H1 (cell line): Measurements from ENCODE around the gene BASP1. TPM values are rescaled to one million over a fixed set of nuclear protein-coding genes. Genes with fewer than 3 reads are reported as not detected.

Source experiments
- CTCF ChIA-PET: fragments of 300-600 bp; sonication (Branson Sonifier 250); formaldehyde crosslinking; loops from one replicate; lab custom pipeline; 2021; ENCODE audit not compliant: partially characterized antibody; lab: Charles Lee
- POLR2A ChIA-PET: fragments of 300-600 bp; sonication (Branson Sonifier 250); formaldehyde crosslinking; loops from one replicate; lab custom pipeline; 2021; ENCODE audit warnings: inconsistent platforms; ENCODE audit not compliant: partially characterized antibody; lab: Charles Lee
- DNase-seq, 2 experiments: peaks; one replicate each; pipeline versions ENCODE4 v3.0.0 to v3.0.0-alpha.2; 2010 to 2022; ENCODE audit warnings: low spot score in 2 of 2, low read depth in 1 of 2, mixed read lengths in 1 of 2
- FAIRE-seq: peaks from 2 replicates; lab custom pipeline; 2011; peaks lifted over from hg19 to GRCh38; lab: Jason Lieb, UNC
- H2AFZ ChIP-seq: 2 replicates; pipeline ENCODE4 v1.8.1; 2012; ENCODE audit warnings: low read length, inconsistent platforms
- H2AK5ac ChIP-seq: 2 replicates; pipeline ENCODE4 v1.6.1; 2013; ENCODE audit warnings: low read depth, low read length
- H2BK120ac ChIP-seq: replicated peaks from 2 replicates; pipeline ENCODE3; 2013; ENCODE audit warnings: low read depth, low read length, inconsistent platforms
- H2BK12ac ChIP-seq: 2 replicates; pipeline ENCODE4 v1.6.1; 2013; ENCODE audit warnings: low read depth, low read length
- H2BK15ac ChIP-seq: 2 replicates; pipeline ENCODE4 v1.6.1; 2013; ENCODE audit warnings: low read length
- H2BK20ac ChIP-seq: 2 replicates; pipeline ENCODE4 v1.6.1; 2013; ENCODE audit warnings: low read length
- H2BK5ac ChIP-seq: 2 replicates; pipeline ENCODE4 v1.6.1; 2013; ENCODE audit warnings: low read depth, low read length
- H3K14ac ChIP-seq: 2 replicates; pipeline ENCODE4 v1.6.1; 2013; ENCODE audit warnings: inconsistent platforms; ENCODE audit not compliant: insufficient read length
- H3K18ac ChIP-seq: 2 replicates; pipeline ENCODE4 v1.6.1; 2013; ENCODE audit warnings: low read length; ENCODE audit errors: extremely low read depth
- H3K23ac ChIP-seq: 2 replicates; pipeline ENCODE4 v1.6.1; 2013; ENCODE audit warnings: inconsistent platforms; ENCODE audit not compliant: insufficient read length
- H3K23me2 ChIP-seq: 2 replicates; pipeline ENCODE4 v1.6.1; 2013; ENCODE audit warnings: low read depth, low read length
- H3K27ac ChIP-seq: 2 replicates; pipeline ENCODE4 v1.6.1; 2011; ENCODE audit warnings: low read depth, low read length, inconsistent platforms
- H3K27me3 ChIP-seq, 4 experiments: replicated peaks in 1 of 4; 1 replicate in 1 of 4; 2 replicates in 3 of 4; pipeline versions ENCODE4 v1.6.1 to v1.8.1; 2011 to 2013; ENCODE audit warnings: low read length in 3 of 4, mild to moderate bottlenecking in 3 of 4, inconsistent platforms in 2 of 4, mixed read lengths in 2 of 4, moderate library complexity in 1 of 4; ENCODE audit not compliant: control insufficient read depth in 3 of 4, insufficient read depth in 3 of 4; ENCODE audit errors: extremely low read depth in 1 of 4
- H3K36me3 ChIP-seq, 4 experiments: 2 replicates each; pipeline versions ENCODE4 v1.6.1 to v1.8.1; 2011 to 2013; ENCODE audit warnings: mild to moderate bottlenecking in 4 of 4, low read length in 3 of 4, moderate library complexity in 2 of 4, control low read depth in 1 of 4, inconsistent platforms in 1 of 4; ENCODE audit not compliant: insufficient read depth in 4 of 4, control insufficient read depth in 2 of 4
- H3K4ac ChIP-seq: replicated peaks from 2 replicates; pipeline ENCODE3; 2013; ENCODE audit warnings: low read length, low read depth, mixed read lengths, inconsistent platforms; ENCODE audit not compliant: insufficient read length
- H3K4me1 ChIP-seq, 4 experiments: replicated peaks in 1 of 4; 1 replicate in 1 of 4; 2 replicates in 3 of 4; pipeline versions ENCODE4 v1.6.1 to v1.8.1; 2011 to 2013; ENCODE audit warnings: low read length in 3 of 4, inconsistent platforms in 2 of 4, mixed read lengths in 1 of 4; ENCODE audit not compliant: insufficient read depth in 4 of 4, control insufficient read depth in 3 of 4
- H3K4me2 ChIP-seq, 2 experiments: 2 replicates each; pipeline versions ENCODE4 v1.6.1 to v1.8.1; 2011 to 2013; ENCODE audit warnings: low read depth in 2 of 2, low read length in 2 of 2, control low read depth in 1 of 2, inconsistent platforms in 1 of 2, mild to moderate bottlenecking in 1 of 2; ENCODE audit not compliant: insufficient read depth in 1 of 2
- H3K4me3 ChIP-seq, 4 experiments: fragments of 200-600, 300-600 bp in 1 of 4; sonication (generic), shearing (Covaris generic), sonication (Bioruptor Twin) in 1 of 4; 2 replicates each; pipeline versions ENCODE4 v1.5.1 to v1.8.1; 2011 to 2016; ENCODE audit warnings: low read length in 4 of 4, low read depth in 3 of 4, control low read depth in 2 of 4, inconsistent platforms in 2 of 4, mild to moderate bottlenecking in 2 of 4, mixed read lengths in 1 of 4, moderate library complexity in 1 of 4; ENCODE audit not compliant: insufficient read depth in 2 of 4; ENCODE audit errors: extremely low read depth in 1 of 4
- H3K56ac ChIP-seq: replicated peaks from 2 replicates; pipeline ENCODE3; 2013; ENCODE audit warnings: low read depth, mild to moderate bottlenecking, mixed read lengths, low read length, inconsistent platforms; ENCODE audit not compliant: insufficient read length
- H3K79me1 ChIP-seq: 2 replicates; pipeline ENCODE4 v1.6.1; 2013; ENCODE audit warnings: low read depth, low read length, control low read depth
- H3K79me2 ChIP-seq, 2 experiments: 2 replicates each; pipeline versions ENCODE4 v1.6.1 to v1.8.1; 2012 to 2013; ENCODE audit warnings: low read length in 2 of 2, mild to moderate bottlenecking in 2 of 2, inconsistent platforms in 1 of 2; ENCODE audit not compliant: insufficient read depth in 2 of 2, control insufficient read depth in 1 of 2
- H3K9ac ChIP-seq, 4 experiments: replicated peaks in 1 of 4; 1 replicate in 1 of 4; 2 replicates in 3 of 4; pipeline versions ENCODE4 v1.6.1 to v1.8.1; 2011 to 2013; ENCODE audit warnings: low read depth in 3 of 4, low read length in 3 of 4, control low read depth in 2 of 4, mild to moderate bottlenecking in 2 of 4, moderate library complexity in 2 of 4, inconsistent platforms in 1 of 4; ENCODE audit errors: extremely low read depth in 1 of 4
- H3K9me3 ChIP-seq, 2 experiments: 2 replicates each; pipeline versions ENCODE4 v1.6.1 to v1.8.1; 2012 to 2013; ENCODE audit warnings: mild to moderate bottlenecking in 2 of 2, moderate library complexity in 2 of 2, control low read depth in 1 of 2, inconsistent platforms in 1 of 2, low read depth in 1 of 2, low read length in 1 of 2, mixed read lengths in 1 of 2; ENCODE audit not compliant: insufficient read depth in 2 of 2
- H4K20me1 ChIP-seq, 2 experiments: replicated peaks in 1 of 2; 2 replicates each; pipeline versions ENCODE3 to v1.8.1; 2011 to 2013; ENCODE audit warnings: inconsistent platforms in 2 of 2, low read length in 2 of 2, mild to moderate bottlenecking in 1 of 2; ENCODE audit not compliant: insufficient read depth in 2 of 2, control insufficient read depth in 1 of 2
- H4K5ac ChIP-seq: 2 replicates; pipeline ENCODE4 v1.6.1; 2013; ENCODE audit warnings: low read length, low read depth, mixed read lengths, inconsistent platforms; ENCODE audit not compliant: insufficient read length
- H4K8ac ChIP-seq: 2 replicates; pipeline ENCODE4 v1.8.0; 2013; ENCODE audit warnings: mild to moderate bottlenecking, moderate library complexity, low read length, inconsistent platforms; ENCODE audit not compliant: insufficient read depth; ENCODE audit errors: extremely low read depth
- H4K91ac ChIP-seq: replicated peaks from 2 replicates; pipeline ENCODE3; 2013; ENCODE audit warnings: low read length, mixed read lengths, inconsistent platforms; ENCODE audit not compliant: insufficient read length
- ASH2L ChIP-seq: fragments of 200-600, 300-600 bp; sonication (generic); IDR thresholded peaks from one replicate; pipeline ENCODE4 v1.7.1; 2017; ENCODE audit warnings: low read length
- EZH2 ChIP-seq: fragments of 200-600 bp; sonication (generic); IDR thresholded peaks from 2 replicates; pipeline ENCODE4 v1.7.1; 2012; ENCODE audit warnings: low read depth, mild to moderate bottlenecking, moderate library complexity, low read length, inconsistent platforms; ENCODE audit not compliant: severe bottlenecking
- HDAC6 ChIP-seq: IDR thresholded peaks from one replicate; pipeline ENCODE4 v1.7.1; 2012; ENCODE audit warnings: low read depth, mild to moderate bottlenecking, inconsistent platforms, low read length, moderate library complexity
- KDM4A ChIP-seq: IDR thresholded peaks from one replicate; pipeline ENCODE4 v1.7.1; 2012; ENCODE audit warnings: low read depth, mild to moderate bottlenecking, moderate library complexity, low read length, inconsistent platforms; ENCODE audit not compliant: severe bottlenecking
- RFX5 ChIP-seq: IDR thresholded peaks from 2 replicates; pipeline ENCODE4 v1.6.1; 2011; ENCODE audit warnings: low read depth, low read length, improper control_type of control experiment, borderline replicate concordance
- SIX5 ChIP-seq: IDR thresholded peaks from 2 replicates; pipeline ENCODE4 v1.6.1; 2011; ENCODE audit warnings: mild to moderate bottlenecking, low read depth, low read length
- SP1 ChIP-seq: IDR thresholded peaks from 2 replicates; pipeline ENCODE4 v1.6.1; 2011; ENCODE audit warnings: low read depth, low read length
- TAF7 ChIP-seq: optimal IDR thresholded peaks from 2 replicates; pipeline ENCODE3; 2011; ENCODE audit warnings: low read depth, mild to moderate bottlenecking, inconsistent platforms, low read length, moderate library complexity, borderline replicate concordance
- TCF12 ChIP-seq: IDR thresholded peaks from 2 replicates; pipeline ENCODE4 v1.6.1; 2011; ENCODE audit warnings: low read depth, mild to moderate bottlenecking, low read length
- TEAD4 ChIP-seq: IDR thresholded peaks from 2 replicates; pipeline ENCODE4 v1.6.1; 2012; ENCODE audit warnings: low read depth, low read length, inconsistent platforms, mixed read lengths
- WGBS, 2 experiments: shearing (Covaris generic) in 1 of 2; methylation state at CpG; one replicate each; pipeline versions ENCODE4 v1.1.6 to v1.1.7; 2013 to 2015; ENCODE audit warnings: low lambda C conversion rate in 2 of 2, mixed read lengths in 2 of 2, inconsistent platforms in 1 of 2, low coverage in 1 of 2, missing lambda C conversion rate in 1 of 2; ENCODE audit not compliant: insufficient replicate concordance in 2 of 2, insufficient coverage in 1 of 2, insufficient read length in 1 of 2; ENCODE audit errors: extremely low coverage in 1 of 2, missing lambda C conversion rate in 1 of 2; 5-methylcytosine and 5-hydroxymethylcytosine counted together
- polyA plus RNA-seq, 7 experiments: library from polyadenylated mRNA; depleted of rRNA in 3 of 7; stranded (reverse) in 5 of 7; unstranded in 2 of 7; fragments of >200 nt in 5 of 7; fragments of 200-250 nt in 2 of 7; gene quantifications; 1 replicate in 5 of 7; 2 replicates in 1 of 7; 4 replicates in 1 of 7; pipeline versions ENCODE4 v1.2.1 to v1.2.3, GENCODE V29; 2011 to 2013; ENCODE audit warnings: missing spikeins in 2 of 7, mixed read lengths in 2 of 7
- total RNA-seq: library from RNA; stranded (reverse); fragmentation: NEBNext Ultra II Directional; extraction: Animal tissue kit (Norgen Biotek cat#: 25700); gene quantifications from 2 replicates; pipeline ENCODE4 v1.2.1, GENCODE V29; 2021

The BASP1 gene
- total and polyA plus RNA-seq, 2 of the 8 experiments (the other 6 are each of a cell fraction or from before 2014, with no cell fraction given): 95.2 to 104 TPM

GRCh38 chr5:17182494-17182893, 34.9 kb upstream of the BASP1 start:
- DNase-seq: no peak
- CTCF ChIA-PET: interaction anchor here (1.2 kb wide), 1 partner anchor 391 kb away, joined by 3 read pairs; no protein-coding TSS in a partner anchor

More at GRCh38 chr5:17182494-17182893, 34.9 kb upstream of the BASP1 start:
- no peaks in the 10 kb centered on the region for H3K79me2 ChIP-seq
- H3K4ac ChIP-seq: no peak overlapping the region
- H3K4me1 ChIP-seq: peaks cover 0 to 3% (median 0%) of the 10 kb centered on the region in 4 experiments; a peak in 1 of 7 replicates
- H3K4me3 ChIP-seq: no peak overlapping the region
- no peak overlapping the region for H2AK5ac ChIP-seq
- 85% methylated on average over 3 of the region's 3 CpGs; no CpG with 5 or more reads in 1 of the 2 experiments for WGBS, 2 experiments
- H2BK20ac ChIP-seq: no peak overlapping the region
- TF ChIP-seq EZH2: no peak
- no peak for TF ChIP-seq ASH2L
- TF ChIP-seq TCF12: no peak
- no peak for TF ChIP-seq KDM4A
- TF ChIP-seq TAF7: no peak
- TF ChIP-seq TEAD4: no peak
- TF ChIP-seq HDAC6: no peak
- no peak for TF ChIP-seq RFX5
- TF ChIP-seq SP1: no peak
- TF ChIP-seq SIX5: no peak
- H2BK12ac ChIP-seq: no peak overlapping the region
- no peak overlapping the region for H4K8ac ChIP-seq
- no peak overlapping the region for H2BK120ac ChIP-seq
- H2AFZ ChIP-seq: no peak overlapping the region
- no peak overlapping the region for H3K9ac ChIP-seq
- no peaks in the 10 kb centered on the region for H3K36me3 ChIP-seq
- H3K9me3 ChIP-seq: no peaks in the 10 kb centered on the region
- no peak overlapping the region for H3K18ac ChIP-seq
- H2BK15ac ChIP-seq: no peak overlapping the region
- POLR2A ChIA-PET: no interaction called here
- H4K91ac ChIP-seq: no peak overlapping the region
- H3K27ac ChIP-seq: no peak overlapping the region
- H4K5ac ChIP-seq: no peak overlapping the region
- no peak overlapping the region for H3K56ac ChIP-seq
- no peaks in the 10 kb centered on the region for H4K20me1 ChIP-seq
- no peak for FAIRE-seq
- H3K14ac ChIP-seq: no peak overlapping the region
- no peaks in the 10 kb centered on the region for H3K79me1 ChIP-seq
- no peaks in the 10 kb centered on the region for H3K27me3 ChIP-seq
- no peak overlapping the region for H3K23ac ChIP-seq
- no peaks in the 10 kb centered on the region for H3K23me2 ChIP-seq
- H2BK5ac ChIP-seq: no peak overlapping the region
- no peak overlapping the region for H3K4me2 ChIP-seq
